HepG2 (cell line): Measurements from ENCODE around the gene AKR1E2. TPM values are rescaled to one million over a fixed set of nuclear protein-coding genes. Genes with fewer than 3 reads are reported as not detected.
A peak's percentile ranks its signal among the peaks of the same experiment; 100 is the strongest.

Experiments
- FOXA1 ChIP-seq, 2 experiments: fragments of 450-650 bp in 1 of 2; sonication (generic) in 1 of 2; formaldehyde crosslinking in 1 of 2; IDR thresholded peaks; 2 replicates each; pipeline versions ENCODE4 v1.4.0 to v1.6.1; 2016 to 2020; ENCODE audit warnings: missing genetic modification reagents in 1 of 2
- FOXP1 ChIP-seq, 2 experiments: fragments of 450-650 bp in 1 of 2; IDR thresholded peaks; 2 replicates each; pipeline ENCODE4 v1.6.1; 2017 to 2018; ENCODE audit warnings: antibody characterized with exemption in 1 of 2
- ISL2 ChIP-seq: sonication (generic); formaldehyde crosslinking; IDR thresholded peaks from 2 replicates; pipeline ENCODE4 v1.5.0; 2020; ENCODE audit warnings: missing genetic modification reagents
- NCOA2 ChIP-seq: sonication (generic); formaldehyde crosslinking; IDR thresholded peaks from 2 replicates; pipeline ENCODE4 v1.8.0; 2022; ENCODE audit warnings: inconsistent platforms
- SMAD9 ChIP-seq: sonication (generic); formaldehyde crosslinking; IDR thresholded peaks from 2 replicates; pipeline ENCODE4 v1.5.1; 2020; ENCODE audit warnings: mild to moderate bottlenecking, missing genetic modification reagents
- SOX5 ChIP-seq: IDR thresholded peaks from 2 replicates; pipeline ENCODE4 v1.6.1; 2016; ENCODE audit warnings: borderline replicate concordance
- SP4 ChIP-seq: sonication (generic); formaldehyde crosslinking; IDR thresholded peaks from 2 replicates; pipeline ENCODE4 v1.8.1; 2023; ENCODE audit warnings: mild to moderate bottlenecking, missing genetic modification reagents
- TEAD3 ChIP-seq: optimal IDR thresholded peaks from 2 replicates; pipeline ENCODE3; 2016; ENCODE audit warnings: borderline replicate concordance
- ZBTB38 ChIP-seq: sonication (generic); formaldehyde crosslinking; IDR thresholded peaks from 2 replicates; pipeline ENCODE4 v1.5.1; 2020; ENCODE audit warnings: mild to moderate bottlenecking, missing genetic modification reagents
- ZNF354B ChIP-seq: sonication (generic); formaldehyde crosslinking; IDR thresholded peaks from 2 replicates; pipeline ENCODE4 v1.8.0; 2022; ENCODE audit warnings: mild to moderate bottlenecking, missing genetic modification reagents
- polyA plus RNA-seq, 8 experiments: library from polyadenylated mRNA; depleted of rRNA in 3 of 8; stranded (reverse) in 7 of 8; unstranded in 1 of 8; fragments of >200 nt; fragmentation: Illumina TruSeq in 4 of 8; extraction: Trizol in 4 of 8; gene quantifications; 2 replicates each; pipeline versions ENCODE4 v1.2.1 to v1.2.3, GENCODE V29; 2011 to 2016; ENCODE audit warnings: low read depth in 4 of 8, missing spikeins in 1 of 8, mixed read lengths in 1 of 8; ENCODE audit not compliant: insufficient read depth in 1 of 8
- total RNA-seq, 5 experiments: library from RNA; depleted of rRNA; stranded (reverse); fragments of >200 nt; fragmentation: Illumina TruSeq; extraction: Trizol; gene quantifications; 2 replicates each; pipeline ENCODE4 v1.2.3, GENCODE V29; 2016; ENCODE audit warnings: low read depth in 1 of 5
- TF ChIP-seq, protein P1 (sequence below), 2 experiments: sonication (generic) in 1 of 2; formaldehyde crosslinking in 1 of 2; IDR thresholded peaks; 2 replicates each; pipeline versions ENCODE4 v1.6.1 to v1.9.0; 2014 to 2022; ENCODE audit warnings: antibody characterized with exemption in 1 of 2, borderline replicate concordance in 1 of 2, inconsistent platforms in 1 of 2, low read depth in 1 of 2, missing genetic modification reagents in 1 of 2
- TF ChIP-seq, protein P2 (sequence below): sonication (generic); formaldehyde crosslinking; IDR thresholded peaks from 2 replicates; pipeline ENCODE4 v1.5.0; 2020; ENCODE audit warnings: mild to moderate bottlenecking, missing genetic modification reagents
- TF ChIP-seq, protein P3 (sequence below): sonication (generic); formaldehyde crosslinking; IDR thresholded peaks from 2 replicates; pipeline ENCODE4 v1.4.0; 2020; ENCODE audit warnings: missing genetic modification reagents, borderline replicate concordance
- TF ChIP-seq, protein P4 (sequence below): fragments of 450-650 bp; IDR thresholded peaks from 2 replicates; pipeline ENCODE4 v1.6.1; 2017

Gene AKR1E2
- total and polyA plus RNA-seq, 2 of the 13 experiments (the other 11 are each of a cell fraction or from before 2014, with no cell fraction given) = not detected

DNA sequence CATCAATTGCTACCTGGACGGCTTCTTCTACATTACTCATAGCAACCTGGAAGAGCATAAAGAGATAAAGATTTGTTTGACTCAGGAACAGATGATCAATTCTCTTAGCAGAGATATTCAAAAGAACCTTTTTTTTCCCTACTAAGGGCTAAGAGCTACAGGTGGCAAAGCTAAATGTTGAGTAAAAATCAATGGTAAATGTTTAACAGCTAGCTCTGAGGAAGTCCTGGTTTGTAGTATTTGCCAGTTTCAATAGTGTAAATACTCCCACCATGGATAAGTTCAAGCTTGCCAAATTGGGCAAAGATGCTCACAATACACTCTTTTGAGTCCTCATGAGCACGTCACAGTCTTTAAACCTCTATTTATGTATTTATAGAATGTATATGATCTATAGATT, 64.0 kb downstream of the AKR1E2 start (continued):
- TF ChIP-seq, protein P1, sequence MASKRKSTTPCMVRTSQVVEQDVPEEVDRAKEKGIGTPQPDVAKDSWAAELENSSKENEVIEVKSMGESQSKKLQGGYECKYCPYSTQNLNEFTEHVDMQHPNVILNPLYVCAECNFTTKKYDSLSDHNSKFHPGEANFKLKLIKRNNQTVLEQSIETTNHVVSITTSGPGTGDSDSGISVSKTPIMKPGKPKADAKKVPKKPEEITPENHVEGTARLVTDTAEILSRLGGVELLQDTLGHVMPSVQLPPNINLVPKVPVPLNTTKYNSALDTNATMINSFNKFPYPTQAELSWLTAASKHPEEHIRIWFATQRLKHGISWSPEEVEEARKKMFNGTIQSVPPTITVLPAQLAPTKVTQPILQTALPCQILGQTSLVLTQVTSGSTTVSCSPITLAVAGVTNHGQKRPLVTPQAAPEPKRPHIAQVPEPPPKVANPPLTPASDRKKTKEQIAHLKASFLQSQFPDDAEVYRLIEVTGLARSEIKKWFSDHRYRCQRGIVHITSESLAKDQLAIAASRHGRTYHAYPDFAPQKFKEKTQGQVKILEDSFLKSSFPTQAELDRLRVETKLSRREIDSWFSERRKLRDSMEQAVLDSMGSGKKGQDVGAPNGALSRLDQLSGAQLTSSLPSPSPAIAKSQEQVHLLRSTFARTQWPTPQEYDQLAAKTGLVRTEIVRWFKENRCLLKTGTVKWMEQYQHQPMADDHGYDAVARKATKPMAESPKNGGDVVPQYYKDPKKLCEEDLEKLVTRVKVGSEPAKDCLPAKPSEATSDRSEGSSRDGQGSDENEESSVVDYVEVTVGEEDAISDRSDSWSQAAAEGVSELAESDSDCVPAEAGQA (IDR thresholded peaks at IDR 0.05; ENCODE audit: low read depth) = no peak
- TF ChIP-seq, protein P1 (CRISPR knock-in tag; IDR thresholded peaks at IDR 0.05; ENCODE audit: borderline replicate concordance) = no peak
- TF ChIP-seq ZBTB38 = no peak
- no peak for TF ChIP-seq SP4 (CRISPR knock-in tag)
- peak; percentile 81 for TF ChIP-seq ISL2 (CRISPR knock-in tag)
- no peak for TF ChIP-seq ZNF354B (CRISPR knock-in tag)
- TF ChIP-seq TEAD3 = no peak
- TF ChIP-seq, protein P2, sequence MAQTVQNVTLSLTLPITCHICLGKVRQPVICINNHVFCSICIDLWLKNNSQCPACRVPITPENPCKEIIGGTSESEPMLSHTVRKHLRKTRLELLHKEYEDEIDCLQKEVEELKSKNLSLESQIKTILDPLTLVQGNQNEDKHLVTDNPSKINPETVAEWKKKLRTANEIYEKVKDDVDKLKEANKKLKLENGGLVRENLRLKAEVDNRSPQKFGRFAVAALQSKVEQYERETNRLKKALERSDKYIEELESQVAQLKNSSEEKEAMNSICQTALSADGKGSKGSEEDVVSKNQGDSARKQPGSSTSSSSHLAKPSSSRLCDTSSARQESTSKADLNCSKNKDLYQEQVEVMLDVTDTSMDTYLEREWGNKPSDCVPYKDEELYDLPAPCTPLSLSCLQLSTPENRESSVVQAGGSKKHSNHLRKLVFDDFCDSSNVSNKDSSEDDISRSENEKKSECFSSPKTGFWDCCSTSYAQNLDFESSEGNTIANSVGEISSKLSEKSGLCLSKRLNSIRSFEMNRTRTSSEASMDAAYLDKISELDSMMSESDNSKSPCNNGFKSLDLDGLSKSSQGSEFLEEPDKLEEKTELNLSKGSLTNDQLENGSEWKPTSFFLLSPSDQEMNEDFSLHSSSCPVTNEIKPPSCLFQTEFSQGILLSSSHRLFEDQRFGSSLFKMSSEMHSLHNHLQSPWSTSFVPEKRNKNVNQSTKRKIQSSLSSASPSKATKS = no peak
- TF ChIP-seq SOX5 (CRISPR knock-in tag) = peak; percentile 43; the same call in 1 of the 2 replicates
- TF ChIP-seq SMAD9 (CRISPR knock-in tag) = no peak
- TF ChIP-seq FOXA1 (IDR thresholded peaks at IDR 0.05) = no peak
- TF ChIP-seq FOXA1 (CRISPR knock-in tag; IDR thresholded peaks at IDR 0.05) = peak; percentile 62; the same call in 1 of the 2 replicates
- TF ChIP-seq, protein P3, sequence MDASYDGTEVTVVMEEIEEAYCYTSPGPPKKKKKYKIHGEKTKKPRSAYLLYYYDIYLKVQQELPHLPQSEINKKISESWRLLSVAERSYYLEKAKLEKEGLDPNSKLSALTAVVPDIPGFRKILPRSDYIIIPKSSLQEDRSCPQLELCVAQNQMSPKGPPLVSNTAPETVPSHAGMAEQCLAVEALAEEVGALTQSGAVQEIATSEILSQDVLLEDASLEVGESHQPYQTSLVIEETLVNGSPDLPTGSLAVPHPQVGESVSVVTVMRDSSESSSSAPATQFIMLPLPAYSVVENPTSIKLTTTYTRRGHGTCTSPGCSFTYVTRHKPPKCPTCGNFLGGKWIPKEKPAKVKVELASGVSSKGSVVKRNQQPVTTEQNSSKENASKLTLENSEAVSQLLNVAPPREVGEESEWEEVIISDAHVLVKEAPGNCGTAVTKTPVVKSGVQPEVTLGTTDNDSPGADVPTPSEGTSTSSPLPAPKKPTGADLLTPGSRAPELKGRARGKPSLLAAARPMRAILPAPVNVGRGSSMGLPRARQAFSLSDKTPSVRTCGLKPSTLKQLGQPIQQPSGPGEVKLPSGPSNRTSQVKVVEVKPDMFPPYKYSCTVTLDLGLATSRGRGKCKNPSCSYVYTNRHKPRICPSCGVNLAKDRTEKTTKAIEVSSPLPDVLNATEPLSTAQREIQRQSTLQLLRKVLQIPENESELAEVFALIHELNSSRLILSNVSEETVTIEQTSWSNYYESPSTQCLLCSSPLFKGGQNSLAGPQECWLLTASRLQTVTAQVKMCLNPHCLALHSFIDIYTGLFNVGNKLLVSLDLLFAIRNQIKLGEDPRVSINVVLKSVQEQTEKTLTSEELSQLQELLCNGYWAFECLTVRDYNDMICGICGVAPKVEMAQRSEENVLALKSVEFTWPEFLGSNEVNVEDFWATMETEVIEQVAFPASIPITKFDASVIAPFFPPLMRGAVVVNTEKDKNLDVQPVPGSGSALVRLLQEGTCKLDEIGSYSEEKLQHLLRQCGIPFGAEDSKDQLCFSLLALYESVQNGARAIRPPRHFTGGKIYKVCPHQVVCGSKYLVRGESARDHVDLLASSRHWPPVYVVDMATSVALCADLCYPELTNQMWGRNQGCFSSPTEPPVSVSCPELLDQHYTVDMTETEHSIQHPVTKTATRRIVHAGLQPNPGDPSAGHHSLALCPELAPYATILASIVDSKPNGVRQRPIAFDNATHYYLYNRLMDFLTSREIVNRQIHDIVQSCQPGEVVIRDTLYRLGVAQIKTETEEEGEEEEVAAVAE (CRISPR knock-in tag) = no peak
- TF ChIP-seq, protein P4, sequence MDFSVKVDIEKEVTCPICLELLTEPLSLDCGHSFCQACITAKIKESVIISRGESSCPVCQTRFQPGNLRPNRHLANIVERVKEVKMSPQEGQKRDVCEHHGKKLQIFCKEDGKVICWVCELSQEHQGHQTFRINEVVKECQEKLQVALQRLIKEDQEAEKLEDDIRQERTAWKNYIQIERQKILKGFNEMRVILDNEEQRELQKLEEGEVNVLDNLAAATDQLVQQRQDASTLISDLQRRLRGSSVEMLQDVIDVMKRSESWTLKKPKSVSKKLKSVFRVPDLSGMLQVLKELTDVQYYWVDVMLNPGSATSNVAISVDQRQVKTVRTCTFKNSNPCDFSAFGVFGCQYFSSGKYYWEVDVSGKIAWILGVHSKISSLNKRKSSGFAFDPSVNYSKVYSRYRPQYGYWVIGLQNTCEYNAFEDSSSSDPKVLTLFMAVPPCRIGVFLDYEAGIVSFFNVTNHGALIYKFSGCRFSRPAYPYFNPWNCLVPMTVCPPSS = no peak
- peak; percentile 40; the same call in 1 of the 2 replicates for TF ChIP-seq NCOA2
- no peak for TF ChIP-seq FOXP1 (IDR thresholded peaks at IDR 0.05)
- TF ChIP-seq FOXP1 (CRISPR knock-in tag; IDR thresholded peaks at IDR 0.05) = peak; percentile 75; the same call in 1 of the 2 replicates
